ENCODE results near the gene HFM1. TPM values are rescaled to one million over a fixed set of nuclear protein-coding genes. Genes with fewer than 3 reads are reported as not detected.
"Not testable (repeated sequence)": the region's sequence is repeated elsewhere in the genome, so short reads cannot be mapped to it uniquely, and the experiment has no call there.

Gene HFM1, protein sequence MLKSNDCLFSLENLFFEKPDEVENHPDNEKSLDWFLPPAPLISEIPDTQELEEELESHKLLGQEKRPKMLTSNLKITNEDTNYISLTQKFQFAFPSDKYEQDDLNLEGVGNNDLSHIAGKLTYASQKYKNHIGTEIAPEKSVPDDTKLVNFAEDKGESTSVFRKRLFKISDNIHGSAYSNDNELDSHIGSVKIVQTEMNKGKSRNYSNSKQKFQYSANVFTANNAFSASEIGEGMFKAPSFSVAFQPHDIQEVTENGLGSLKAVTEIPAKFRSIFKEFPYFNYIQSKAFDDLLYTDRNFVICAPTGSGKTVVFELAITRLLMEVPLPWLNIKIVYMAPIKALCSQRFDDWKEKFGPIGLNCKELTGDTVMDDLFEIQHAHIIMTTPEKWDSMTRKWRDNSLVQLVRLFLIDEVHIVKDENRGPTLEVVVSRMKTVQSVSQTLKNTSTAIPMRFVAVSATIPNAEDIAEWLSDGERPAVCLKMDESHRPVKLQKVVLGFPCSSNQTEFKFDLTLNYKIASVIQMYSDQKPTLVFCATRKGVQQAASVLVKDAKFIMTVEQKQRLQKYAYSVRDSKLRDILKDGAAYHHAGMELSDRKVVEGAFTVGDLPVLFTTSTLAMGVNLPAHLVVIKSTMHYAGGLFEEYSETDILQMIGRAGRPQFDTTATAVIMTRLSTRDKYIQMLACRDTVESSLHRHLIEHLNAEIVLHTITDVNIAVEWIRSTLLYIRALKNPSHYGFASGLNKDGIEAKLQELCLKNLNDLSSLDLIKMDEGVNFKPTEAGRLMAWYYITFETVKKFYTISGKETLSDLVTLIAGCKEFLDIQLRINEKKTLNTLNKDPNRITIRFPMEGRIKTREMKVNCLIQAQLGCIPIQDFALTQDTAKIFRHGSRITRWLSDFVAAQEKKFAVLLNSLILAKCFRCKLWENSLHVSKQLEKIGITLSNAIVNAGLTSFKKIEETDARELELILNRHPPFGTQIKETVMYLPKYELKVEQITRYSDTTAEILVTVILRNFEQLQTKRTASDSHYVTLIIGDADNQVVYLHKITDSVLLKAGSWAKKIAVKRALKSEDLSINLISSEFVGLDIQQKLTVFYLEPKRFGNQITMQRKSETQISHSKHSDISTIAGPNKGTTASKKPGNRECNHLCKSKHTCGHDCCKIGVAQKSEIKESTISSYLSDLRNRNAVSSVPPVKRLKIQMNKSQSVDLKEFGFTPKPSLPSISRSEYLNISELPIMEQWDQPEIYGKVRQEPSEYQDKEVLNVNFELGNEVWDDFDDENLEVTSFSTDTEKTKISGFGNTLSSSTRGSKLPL (N-terminal part only)
- not detected for total RNA-seq (2021; fragmentation: NEBNext Ultra II Directional; extraction: Animal tissue kit (Norgen Biotek cat#: 25700))
- long read RNA-seq, result 0 reads

DNA sequence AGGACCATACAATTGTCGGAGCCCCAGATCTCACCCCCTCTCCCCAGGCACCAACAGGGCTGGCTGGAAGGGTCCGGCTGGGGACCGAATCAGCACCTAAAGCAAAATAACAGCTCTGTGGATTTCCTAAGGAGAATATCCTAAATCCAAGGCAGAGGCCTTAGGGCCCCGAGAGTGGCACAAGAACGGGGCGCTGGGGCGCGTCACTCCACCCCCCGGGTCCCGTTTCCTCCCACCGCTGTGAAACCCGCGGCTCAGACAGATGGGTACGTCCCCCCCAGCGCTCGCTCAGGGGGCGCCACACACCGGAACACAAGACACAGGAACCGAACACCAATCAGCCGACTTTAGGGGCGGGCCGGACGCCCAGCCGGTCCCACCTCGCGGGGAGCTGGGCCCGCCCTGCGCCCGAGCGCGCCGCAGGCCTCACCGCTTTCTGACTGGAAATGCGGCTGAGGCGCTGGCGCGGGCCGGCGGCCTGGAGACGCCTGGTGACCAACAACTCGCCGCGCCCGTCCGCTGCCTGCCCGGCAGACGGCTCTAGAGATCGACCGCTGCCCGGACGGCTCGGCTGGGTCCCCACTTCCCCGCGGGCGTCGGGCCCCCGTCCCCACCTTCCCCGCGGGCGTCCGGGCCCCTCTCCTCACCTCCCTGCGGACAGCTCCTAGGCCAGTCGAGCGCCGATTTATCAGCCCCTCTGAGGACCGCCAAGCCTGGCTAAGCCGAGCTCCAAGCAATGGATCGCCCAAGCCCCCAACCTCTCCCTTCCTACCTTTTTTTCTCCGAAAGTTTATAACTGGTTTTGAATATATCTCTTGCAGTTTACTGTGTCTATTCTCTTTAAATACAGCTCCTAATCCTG lies at the start of gene HFM1:
Gene HFM1 (minus strand): TSS at position 687 of the 862 bp plus-strand sequence. CDS start 3,755 bp downstream, outside the sequence.
- TF ChIP-seq CTCF (IDR thresholded peaks at IDR 0.05), result no peak
- DNase-seq, result peak; percentile 16
- peak within 1 kb of the TSS; percentile 83 for H3K4me3 Mint-ChIP-seq
- no peaks in the 10 kb centered on the region for H3K36me3 Mint-ChIP-seq (ENCODE audit: low read depth)
- no peaks in the 10 kb centered on the region for H3K9me3 Mint-ChIP-seq
- H3K27ac Mint-ChIP-seq, result no peak within 1 kb of the TSS
- H3K27me3 Mint-ChIP-seq (ENCODE audit: insufficient read depth), result peaks cover 10% of the 10 kb centered on the region
- H3K4me1 Mint-ChIP-seq (ENCODE audit: low read depth), result peaks cover 4% of the 10 kb centered on the region; the same call in 1 of the 2 replicates

GRCh38 chr1:91454136-91454535 lies 49.5 kb upstream of the HFM1 start:
- DNase-seq, result no peak
- no peaks in the 10 kb centered on the region for H3K36me3 Mint-ChIP-seq (ENCODE audit: low read depth)
- no peak for TF ChIP-seq CTCF (IDR thresholded peaks at IDR 0.05)
- no peaks in the 10 kb centered on the region for H3K9me3 Mint-ChIP-seq
- no peak overlapping the region for H3K27ac Mint-ChIP-seq
- peaks cover 6% of the 10 kb centered on the region; the same call in 1 of the 2 replicates for H3K4me1 Mint-ChIP-seq (ENCODE audit: low read depth)
- no peak overlapping the region for H3K4me3 Mint-ChIP-seq
- no peaks in the 10 kb centered on the region for H3K27me3 Mint-ChIP-seq (ENCODE audit: insufficient read depth)

GRCh38 chr1:91450260-91450659 lies 45.6 kb upstream of the HFM1 start:
- H3K4me1 Mint-ChIP-seq (ENCODE audit: low read depth), result peaks cover 6% of the 10 kb centered on the region; the same call in 1 of the 2 replicates
- no peaks in the 10 kb centered on the region for H3K36me3 Mint-ChIP-seq (ENCODE audit: low read depth)

GRCh38 chr1:91447782-91448181 lies 43.1 kb upstream of the HFM1 start:
- not testable (repeated sequence) for H3K4me1 Mint-ChIP-seq (ENCODE audit: low read depth); H3K27ac Mint-ChIP-seq; DNase-seq; H3K27me3 Mint-ChIP-seq (ENCODE audit: insufficient read depth); H3K36me3 Mint-ChIP-seq (ENCODE audit: low read depth); H3K4me3 Mint-ChIP-seq
- H3K9me3 Mint-ChIP-seq, result peaks cover 11% of the 10 kb centered on the region

More at GRCh38 chr1:91450260-91450659, 45.6 kb upstream of the HFM1 start:
- peak; percentile 14 for DNase-seq
- H3K9me3 Mint-ChIP-seq, result no peaks in the 10 kb centered on the region
- no peak for TF ChIP-seq CTCF (IDR thresholded peaks at IDR 0.05)
- no peak overlapping the region for H3K4me3 Mint-ChIP-seq
- H3K27ac Mint-ChIP-seq, result no peak overlapping the region
- no peaks in the 10 kb centered on the region; the same call in 1 of the 2 replicates for H3K27me3 Mint-ChIP-seq (ENCODE audit: insufficient read depth)

DNA sequence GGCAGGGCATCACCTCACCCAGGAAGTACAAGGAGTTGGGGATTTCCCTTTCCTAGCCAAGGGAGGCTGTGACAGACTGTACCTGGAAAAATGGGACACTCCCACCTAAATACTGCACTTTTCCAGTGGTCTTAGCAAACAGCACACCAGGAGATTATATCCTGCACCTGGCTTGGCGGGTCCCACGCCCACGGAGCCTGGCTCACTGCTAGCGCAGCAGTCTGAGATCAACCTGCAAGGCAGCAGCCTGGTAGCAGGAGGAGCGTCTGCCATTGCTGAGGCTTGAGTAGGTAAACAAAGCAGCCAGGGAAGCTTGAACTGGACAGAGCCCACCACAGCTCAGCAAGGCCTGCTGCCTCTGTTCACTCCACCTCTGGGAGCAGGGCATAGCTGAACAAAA lies 37.3 kb upstream of the HFM1 start:
- peaks cover 13% of the 10 kb centered on the region for H3K9me3 Mint-ChIP-seq
- not testable (repeated sequence) for H3K4me3 Mint-ChIP-seq; H3K36me3 Mint-ChIP-seq (ENCODE audit: low read depth); H3K27ac Mint-ChIP-seq; H3K27me3 Mint-ChIP-seq (ENCODE audit: insufficient read depth); H3K4me1 Mint-ChIP-seq (ENCODE audit: low read depth); DNase-seq
